HG02678 (cell line): ENCODE results near the gene SPATA16.
"Not testable (repeated sequence)": the region's sequence is repeated elsewhere in the genome, so short reads cannot be mapped to it uniquely, and the experiment has no call there.

Experiments used
- ATAC-seq: cut with Tn5 transposase; IDR thresholded peaks from one replicate; pipeline ENCODE4 v1.9.1; 2021; ENCODE audit warnings: mild to moderate bottlenecking, moderate library complexity; ENCODE audit not compliant: unreplicated experiment

Gene SPATA16

GRCh38 chr3:173140986-173141385 lies at the start of gene SPATA16:
TSS of gene SPATA16 (minus strand) at chr3:173141235. CDS start at chr3:173117731, 23,504 bp downstream.
- no peak for ATAC-seq

GRCh38 chr3:173183022-173183421 lies 42.0 kb upstream of the SPATA16 start:
- not testable (repeated sequence) for ATAC-seq

GRCh38 chr3:173173652-173174051 lies 32.6 kb upstream of the SPATA16 start:
- ATAC-seq = no peak

- ATAC-seq = not testable (repeated sequence)
Measured at GRCh38 chr3:173159139-173159538, 18.1 kb upstream of the SPATA16 start.

GRCh38 chr3:173156533-173156932 lies 15.5 kb upstream of the SPATA16 start:
- ATAC-seq = not testable (repeated sequence)

GRCh38 chr3:173153631-173154030 lies 12.6 kb upstream of the SPATA16 start:
- ATAC-seq = no peak

GRCh38 chr3:173139420-173139819 lies 1.6 kb downstream of the SPATA16 start:
- no peak for ATAC-seq

GRCh38 chr3:173138026-173138425 lies 3.0 kb downstream of the SPATA16 start:
- no peak for ATAC-seq

GRCh38 chr3:173135059-173135458 lies 6.0 kb downstream of the SPATA16 start:
- ATAC-seq = no peak

- ATAC-seq = no peak
Measured at GRCh38 chr3:173128633-173129032, 12.4 kb downstream of the SPATA16 start.

GRCh38 chr3:173111321-173111720 lies 29.7 kb downstream of the SPATA16 start:
- no peak for ATAC-seq

GRCh38 chr3:173109143-173109542 lies 31.9 kb downstream of the SPATA16 start:
- ATAC-seq = no peak

- ATAC-seq = no peak
Measured at GRCh38 chr3:173103469-173103868, 37.6 kb downstream of the SPATA16 start.

- no peak for ATAC-seq
Measured at GRCh38 chr3:173098959-173099358, 42.1 kb downstream of the SPATA16 start.

GRCh38 chr3:173096994-173097785 lies 43.8 kb downstream of the SPATA16 start:
- no peak for ATAC-seq

GRCh38 chr3:173096140-173096539 lies 44.9 kb downstream of the SPATA16 start:
- ATAC-seq = no peak

GRCh38 chr3:173092038-173092437 lies 49.0 kb downstream of the SPATA16 start:
- no peak for ATAC-seq

GRCh38 chr3:173090492-173090891 lies 50.5 kb downstream of the SPATA16 start:
- no peak for ATAC-seq

- no peak for ATAC-seq
Measured at GRCh38 chr3:173089283-173089682, 51.8 kb downstream of the SPATA16 start.

- ATAC-seq = no peak
Measured at GRCh38 chr3:173078525-173078924, 62.5 kb downstream of the SPATA16 start.

GRCh38 chr3:173066044-173067004 lies 74.7 kb downstream of the SPATA16 start:
- ATAC-seq = no peak

- ATAC-seq = no peak
Measured at GRCh38 chr3:173065543-173065981, 75.5 kb downstream of the SPATA16 start.
